GM19397 (cell line): Measurements from ENCODE around the gene GPR137C.
"Not testable (repeated sequence)": the region's sequence is repeated elsewhere in the genome, so short reads cannot be mapped to it uniquely, and the experiment has no call there.

Experiments used
- ATAC-seq: cut with Tn5 transposase; IDR thresholded peaks from one replicate; pipeline ENCODE4 v1.9.1; 2021; ENCODE audit warnings: mild to moderate bottlenecking, moderate library complexity; ENCODE audit not compliant: unreplicated experiment

Gene GPR137C

GRCh38 chr14:52563120-52563519, 10.5 kb downstream of the GPR137C start:
- ATAC-seq = no peak

DNA sequence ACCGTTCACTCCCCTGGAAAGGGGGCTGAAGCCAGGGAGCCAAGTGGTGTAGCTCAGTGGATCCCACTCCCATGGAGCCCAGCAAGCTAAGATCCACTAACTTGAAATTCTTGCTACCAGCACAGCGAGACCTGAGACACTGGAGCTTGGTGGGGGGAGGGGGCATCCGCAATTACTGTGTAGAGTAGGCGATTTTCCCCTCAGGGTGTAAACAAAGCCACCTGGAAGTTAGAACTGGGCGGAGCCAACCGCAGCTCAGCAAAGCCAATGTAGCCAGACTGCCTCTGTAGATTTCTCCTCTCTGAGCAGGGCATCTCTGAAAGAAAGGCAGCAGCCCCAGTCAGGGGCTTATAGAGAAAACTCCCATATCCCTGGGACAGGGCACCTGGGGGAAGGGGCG, 15.8 kb downstream of the GPR137C start:
- ATAC-seq = not testable (repeated sequence)

DNA sequence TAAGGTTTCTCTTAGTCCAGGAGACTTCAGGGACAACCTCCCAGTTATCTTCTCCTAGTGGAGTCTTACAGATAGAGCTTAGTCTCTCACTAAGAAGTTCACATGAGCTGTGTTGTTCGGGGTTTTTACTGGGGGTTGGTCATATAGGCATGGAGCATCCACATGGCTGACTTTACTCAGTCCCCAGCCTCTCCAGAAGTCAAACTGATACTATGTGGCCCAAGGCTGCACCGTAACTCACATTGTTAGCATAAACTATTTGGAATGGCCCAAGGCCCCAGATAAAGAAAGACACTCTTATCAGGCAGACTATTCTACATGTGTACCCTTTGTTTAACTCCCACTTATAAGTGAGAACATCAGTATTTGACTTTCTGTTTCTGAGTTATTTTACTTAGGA, 23.2 kb downstream of the GPR137C start:
- no peak for ATAC-seq

- no peak for ATAC-seq
These were observed 30.9 kb downstream of the GPR137C start for GRCh38 chr14:52583544-52583943.

DNA sequence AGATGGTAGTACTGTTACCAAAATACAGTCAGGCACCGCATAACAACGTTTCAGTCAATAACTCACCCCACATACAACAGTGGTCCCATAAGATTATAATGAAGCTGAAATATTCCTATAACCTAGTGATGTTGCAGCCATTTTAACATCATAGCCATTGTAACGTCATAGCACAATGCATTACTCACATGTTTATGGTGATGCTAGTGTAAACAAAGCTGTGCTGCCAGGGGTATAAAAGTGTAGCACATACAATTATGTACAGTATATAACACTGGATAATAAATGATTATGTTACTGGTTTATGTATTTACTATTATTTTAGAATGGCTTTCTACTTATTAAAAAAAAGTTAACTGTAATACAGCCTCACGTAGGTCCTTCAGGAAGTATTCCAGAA, 37.0 kb downstream of the GPR137C start:
- no peak for ATAC-seq

DNA sequence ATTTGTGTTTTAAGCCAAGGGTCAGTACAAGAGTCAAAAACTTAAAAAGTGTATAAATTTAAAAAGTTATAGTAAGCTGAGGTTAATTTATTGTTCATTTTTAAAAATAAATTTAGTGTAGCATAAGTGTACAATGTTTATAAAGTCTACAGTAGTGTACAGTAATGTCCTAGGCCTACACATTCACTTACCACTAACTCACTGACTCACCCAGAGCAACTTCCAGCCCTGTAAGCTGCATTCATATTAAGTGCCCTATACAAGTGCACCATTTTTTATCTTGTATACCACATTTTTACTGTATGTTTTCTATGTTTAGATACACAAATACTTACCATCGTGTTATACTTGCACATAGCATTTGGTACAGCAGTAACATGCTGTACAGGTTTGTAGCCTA, 37.7 kb downstream of the GPR137C start:
- ATAC-seq = no peak

- ATAC-seq = no peak
These were observed 43.7 kb downstream of the GPR137C start for GRCh38 chr14:52596320-52596719.

DNA sequence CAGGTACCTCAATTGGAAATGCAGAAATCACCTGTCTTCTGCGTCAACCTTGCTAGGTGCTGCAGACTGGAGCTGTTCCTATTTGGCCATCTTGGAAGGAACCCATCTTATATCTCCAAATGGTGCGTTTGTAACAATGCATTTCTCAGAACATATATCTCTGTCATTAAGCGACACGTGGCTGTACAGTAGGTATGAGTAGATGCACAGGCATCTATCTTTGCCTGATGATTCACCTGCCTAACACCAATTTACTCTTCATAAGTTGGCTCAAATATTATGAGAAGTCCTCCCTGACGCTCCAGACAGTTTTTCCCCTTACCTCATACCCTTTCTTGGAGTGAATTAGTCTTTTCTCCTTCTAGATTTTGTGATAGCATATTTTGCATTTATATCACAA, 44.2 kb downstream of the GPR137C start:
- ATAC-seq = no peak

DNA sequence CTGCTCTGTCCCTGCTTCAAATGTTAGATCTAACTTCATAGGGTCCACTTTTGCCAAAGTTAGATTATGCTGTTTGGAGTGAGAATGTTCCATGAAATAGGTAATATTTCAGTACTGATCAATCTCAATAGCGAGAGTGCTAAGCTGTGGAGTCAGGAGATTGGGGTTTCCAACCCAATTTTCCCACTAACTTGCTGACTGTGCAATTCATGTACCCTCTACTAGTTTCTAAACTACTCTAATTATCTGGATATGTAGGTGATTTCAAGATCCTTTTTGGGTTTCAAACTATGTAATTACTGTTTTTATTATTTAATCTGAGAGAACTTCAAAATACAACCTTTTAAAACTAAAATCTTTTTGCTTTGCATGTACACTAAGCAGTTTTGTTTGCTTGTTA, 45.9 kb downstream of the GPR137C start:
- ATAC-seq = no peak

- no peak for ATAC-seq
These were observed 47.3 kb downstream of the GPR137C start for GRCh38 chr14:52599974-52600373.

DNA sequence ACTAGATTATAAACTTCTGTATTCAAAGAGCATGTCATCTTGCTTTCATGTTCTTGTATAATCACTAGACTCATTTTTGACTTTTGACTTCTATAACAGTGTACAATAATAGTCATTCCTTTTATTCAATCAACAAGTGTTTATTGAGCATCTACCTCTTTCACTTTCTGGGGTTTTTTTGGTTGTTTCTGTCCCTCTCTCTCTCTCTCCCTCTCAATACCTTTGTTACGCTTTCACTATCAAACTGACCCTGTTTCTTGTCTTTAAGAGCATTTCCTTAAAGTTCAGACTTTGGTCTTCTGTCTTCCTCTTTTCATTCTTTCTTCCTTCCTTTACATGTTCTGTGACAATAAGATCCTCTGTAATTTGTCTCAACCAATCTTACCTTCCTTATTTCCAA, 49.5 kb downstream of the GPR137C start:
- ATAC-seq = no peak

- no peak for ATAC-seq
These were observed 54.4 kb downstream of the GPR137C start for GRCh38 chr14:52607061-52607460.

- ATAC-seq = no peak
These were observed 56.9 kb downstream of the GPR137C start for GRCh38 chr14:52609445-52610044.

DNA sequence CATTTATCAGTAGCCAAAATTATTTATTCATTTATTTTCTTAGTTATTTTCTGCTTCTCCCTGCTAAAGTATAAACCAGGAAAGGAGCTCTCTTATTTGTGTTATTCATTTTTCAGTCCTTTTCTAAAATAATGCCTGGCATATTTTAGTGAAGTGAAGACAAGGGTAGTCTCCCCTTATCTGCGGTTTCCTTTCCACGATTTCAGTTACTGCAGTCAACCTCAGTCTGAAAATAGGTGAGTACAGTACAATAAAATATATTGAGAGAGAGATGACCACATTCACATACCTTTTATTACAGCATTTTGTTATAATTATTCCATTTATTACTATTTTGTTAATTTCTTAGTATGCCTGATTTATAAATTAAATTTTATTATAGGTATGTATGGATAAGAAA, 57.6 kb downstream of the GPR137C start:
- no peak for ATAC-seq

GRCh38 chr14:52618602-52619001, 66.0 kb downstream of the GPR137C start:
- ATAC-seq = no peak

GRCh38 chr14:52619687-52620086, 67.1 kb downstream of the GPR137C start:
- ATAC-seq = no peak

- ATAC-seq = no peak
These were observed 87.5 kb downstream of the GPR137C start for GRCh38 chr14:52640137-52640536.

- no peak for ATAC-seq
These were observed 89.1 kb downstream of the GPR137C start for GRCh38 chr14:52641745-52642144.

DNA sequence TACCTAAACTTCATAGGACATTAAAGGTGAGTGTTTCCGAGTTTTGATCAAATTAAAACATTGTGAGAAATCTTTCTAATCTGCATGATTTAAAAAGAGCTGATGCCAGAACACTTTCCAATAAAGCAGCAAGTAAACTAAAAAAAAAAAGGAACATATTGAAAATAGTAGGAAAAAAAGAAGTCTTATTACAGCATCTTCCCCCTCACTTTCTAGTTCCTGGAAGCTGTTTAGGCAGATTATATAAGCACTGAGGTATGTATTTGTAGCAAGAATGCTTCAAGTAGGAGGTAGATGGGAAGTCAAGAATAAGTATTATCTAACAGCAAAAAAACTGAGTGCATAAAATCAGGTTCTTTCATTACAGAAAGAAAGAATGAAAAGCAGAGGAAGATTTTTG, 96.9 kb downstream of the GPR137C start:
- ATAC-seq = no peak

GRCh38 chr14:52650774-52651173, 98.1 kb downstream of the GPR137C start:
- no peak for ATAC-seq

DNA sequence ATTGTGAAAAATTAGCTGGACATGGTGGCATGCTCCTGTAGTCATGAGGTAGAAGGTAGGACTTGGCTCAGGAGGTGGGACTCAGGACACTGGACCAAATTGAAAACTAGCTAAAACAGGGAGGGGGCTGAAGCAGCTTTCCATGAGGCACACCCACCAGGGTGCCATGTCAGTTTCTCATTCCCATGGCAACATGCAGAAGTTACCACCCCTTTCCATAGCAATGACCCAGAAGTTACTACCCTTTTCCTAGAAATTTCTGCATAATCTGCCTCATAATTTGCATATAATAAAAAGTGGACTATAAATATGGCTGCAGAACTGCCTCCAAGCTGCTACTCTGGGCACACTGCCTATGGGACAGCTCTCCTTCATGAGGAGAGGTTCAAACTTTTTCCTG, 104.3 kb downstream of the GPR137C start:
- no peak for ATAC-seq

- ATAC-seq = no peak
These were observed 107.7 kb downstream of the GPR137C start for GRCh38 chr14:52660325-52660724.

GRCh38 chr14:52660832-52661231, 108.2 kb downstream of the GPR137C start:
- ATAC-seq = no peak
